CD4-positive, alpha-beta T cell treated with Interferon alpha-2 for 1 hour (primary cell): Measurements from ENCODE around the gene NUMBL.
"Not testable (repeated sequence)": the region's sequence is repeated elsewhere in the genome, so short reads cannot be mapped to it uniquely, and the experiment has no call there.

Experiments
- DNase-seq, 2 donors: peaks; one replicate each; pipeline ENCODE4 v3.0.0-alpha.2; 2020 to 2022

The NUMBL gene

DNA sequence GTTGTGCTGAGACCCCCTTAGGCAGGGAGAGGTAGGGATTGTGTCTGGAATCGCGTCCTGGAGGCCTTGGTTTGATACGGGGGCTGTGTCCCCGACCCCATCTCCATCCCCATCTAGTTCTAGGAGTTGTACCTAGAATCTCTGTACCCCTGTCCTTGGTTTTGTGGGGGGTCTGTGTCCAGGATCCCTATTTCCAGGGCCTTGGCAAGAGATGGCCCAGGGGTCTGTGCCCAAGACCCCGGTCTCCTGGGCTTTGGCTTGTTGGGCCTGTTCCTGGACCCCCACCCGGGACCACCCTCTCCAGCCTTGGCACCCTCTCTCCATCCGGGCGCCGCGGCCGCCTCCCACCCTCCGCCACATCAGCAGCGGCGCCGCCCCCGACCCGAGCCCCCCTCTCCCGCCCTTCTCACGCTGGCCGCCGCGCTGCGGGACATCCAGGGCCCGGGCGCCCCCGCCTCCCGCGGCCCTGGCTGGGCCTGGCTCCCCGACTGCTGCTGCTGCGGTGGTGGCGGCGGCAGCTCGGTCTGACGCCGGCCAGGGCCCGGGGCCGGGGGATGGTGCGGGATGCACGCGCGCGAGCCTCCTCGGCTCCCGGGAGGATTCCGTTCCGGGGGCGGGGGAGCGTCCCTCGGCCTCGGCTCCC, at the start of gene NUMBL:
Gene NUMBL (minus strand): TSS at position 602 of the 643 bp plus-strand sequence. CDS start 168 bp downstream, at position 434.
- no peak for DNase-seq

GRCh38 chr19:40739030-40739839, 48.8 kb upstream of the NUMBL start:
- DNase-seq, result no peak

- DNase-seq, result no peak
Measured at GRCh38 chr19:40737102-40737644, 46.7 kb upstream of the NUMBL start.

GRCh38 chr19:40736661-40737060, 46.2 kb upstream of the NUMBL start:
- DNase-seq, result no peak

DNA sequence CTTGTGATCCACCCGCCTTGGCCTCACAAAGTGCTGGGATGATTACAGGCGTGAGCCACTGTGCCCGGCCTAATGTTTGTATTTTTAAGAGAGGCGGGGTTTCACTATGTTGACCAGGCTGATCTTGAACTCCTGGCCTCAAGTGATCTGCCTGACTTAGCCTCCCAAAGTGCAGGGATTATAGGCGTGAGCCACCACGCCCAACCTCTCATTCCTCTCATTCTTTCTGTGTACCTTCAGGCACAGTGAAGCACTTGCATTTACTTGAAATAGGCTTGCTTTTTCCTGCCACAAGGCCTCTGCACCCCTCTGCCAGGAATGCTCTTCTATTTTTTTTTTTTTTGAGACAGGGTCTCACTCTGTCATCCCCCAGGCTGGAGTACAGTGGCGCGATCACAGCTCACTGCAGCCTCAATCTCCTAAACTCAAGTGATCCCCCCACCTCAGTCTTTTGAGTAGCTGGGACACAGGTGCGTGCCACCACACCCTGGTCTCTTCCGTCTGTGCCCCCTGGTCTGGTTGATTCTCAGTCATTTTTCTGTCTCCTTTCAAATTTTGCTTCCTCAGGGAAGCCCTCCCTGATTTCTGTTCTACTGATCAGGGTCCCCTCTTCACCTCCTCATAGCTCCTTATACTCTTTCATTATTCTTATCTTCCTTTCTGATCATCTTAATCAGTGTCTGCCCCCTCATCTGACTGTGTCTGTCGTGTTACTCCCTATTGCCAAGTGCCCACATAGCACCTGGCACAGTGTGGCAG, 44.7 kb upstream of the NUMBL start:
- DNase-seq, result no peak

DNA sequence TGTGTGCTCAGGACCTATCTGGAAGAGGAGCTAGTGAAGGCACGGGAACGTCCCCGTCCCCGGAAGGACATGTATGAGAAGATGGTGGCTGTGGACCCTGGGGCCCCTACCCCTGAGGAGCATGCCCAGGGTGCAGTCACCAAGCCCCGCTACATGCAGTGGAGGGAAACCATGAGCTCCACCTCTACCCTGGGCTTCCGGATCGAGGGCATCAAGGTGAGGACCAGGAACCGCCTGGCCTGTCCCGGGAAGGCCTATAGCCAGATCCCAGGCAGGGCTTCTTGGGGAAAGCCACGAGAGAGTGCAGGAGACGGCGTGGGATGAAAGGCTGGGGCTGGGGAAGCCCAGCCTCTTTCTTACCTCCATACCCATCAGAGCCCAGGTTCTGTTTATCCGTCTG, 42.7 kb upstream of the NUMBL start:
- DNase-seq, result no peak

- not testable (repeated sequence) for DNase-seq
Measured at GRCh38 chr19:40732304-40732703, 41.9 kb upstream of the NUMBL start.

DNA sequence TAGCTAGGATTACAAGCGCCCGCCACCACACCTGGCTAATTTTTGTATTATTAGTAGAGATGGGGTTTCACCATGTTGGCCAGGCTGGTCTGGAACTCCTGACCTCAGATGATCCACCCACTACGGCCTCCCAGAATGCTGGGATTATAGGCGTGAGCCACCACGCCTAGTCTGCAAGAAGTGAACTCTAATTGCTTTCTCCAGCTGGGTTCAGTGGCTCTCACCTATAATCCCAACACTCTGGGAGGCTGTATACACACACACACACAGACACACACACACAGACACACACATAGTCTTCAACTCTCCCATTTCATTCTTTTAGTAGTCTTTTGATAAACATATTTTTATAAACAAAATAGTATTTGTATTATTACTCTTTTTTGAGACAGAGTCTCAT, 39.6 kb upstream of the NUMBL start:
- not testable (repeated sequence) for DNase-seq

DNA sequence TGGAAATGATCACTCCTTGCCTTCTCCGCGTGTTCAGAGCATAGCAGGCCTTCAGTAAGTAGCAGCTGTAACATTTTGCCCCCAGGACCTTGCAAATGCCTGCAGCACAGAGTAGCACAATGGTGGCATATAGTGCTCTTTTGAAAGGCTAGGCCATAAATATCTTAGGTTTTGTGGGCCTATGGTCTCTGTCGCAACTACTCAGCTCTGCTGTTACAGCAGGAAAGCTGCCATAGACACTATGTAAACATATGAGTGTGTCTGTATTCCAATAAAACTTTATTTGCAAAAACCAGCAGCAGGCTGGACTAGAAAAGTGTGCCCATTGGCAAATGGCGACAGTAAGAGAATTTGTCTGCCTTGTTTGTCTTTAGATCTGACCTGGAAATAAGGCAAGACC, 35.8 kb upstream of the NUMBL start:
- no peak for DNase-seq

- DNase-seq, result no peak
Measured at GRCh38 chr19:40724855-40725254, 34.4 kb upstream of the NUMBL start.

- no peak for DNase-seq
Measured at GRCh38 chr19:40724315-40724714, 33.9 kb upstream of the NUMBL start.

DNA sequence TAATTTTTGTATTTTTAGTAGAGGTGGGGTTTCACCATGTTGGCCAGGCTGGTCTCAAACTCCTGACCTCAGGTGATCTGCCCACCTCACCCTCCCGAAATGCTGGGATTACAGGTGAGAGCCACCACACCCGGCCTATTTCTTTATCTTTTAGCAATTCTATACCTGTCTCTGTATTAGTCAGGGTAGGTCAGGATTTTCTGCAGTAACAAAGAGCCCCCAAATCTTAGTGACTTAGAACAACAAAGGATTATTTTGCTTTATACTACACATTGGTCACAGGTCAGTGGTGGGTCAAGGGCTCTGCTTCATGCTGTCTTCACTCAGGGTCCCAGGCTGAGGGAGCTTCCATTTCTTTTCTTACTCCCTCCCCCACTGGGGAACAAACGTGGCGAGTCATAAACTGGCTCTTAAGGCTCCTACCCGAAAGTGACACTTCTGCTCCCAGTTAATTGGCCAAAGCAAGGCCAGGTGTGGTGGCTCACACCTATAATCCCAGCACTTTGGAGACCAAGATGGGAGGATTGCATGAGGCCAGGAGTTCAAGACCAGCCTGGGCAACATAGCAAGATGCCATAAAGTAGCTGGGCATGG, 33.3 kb upstream of the NUMBL start:
- no peak for DNase-seq

DNA sequence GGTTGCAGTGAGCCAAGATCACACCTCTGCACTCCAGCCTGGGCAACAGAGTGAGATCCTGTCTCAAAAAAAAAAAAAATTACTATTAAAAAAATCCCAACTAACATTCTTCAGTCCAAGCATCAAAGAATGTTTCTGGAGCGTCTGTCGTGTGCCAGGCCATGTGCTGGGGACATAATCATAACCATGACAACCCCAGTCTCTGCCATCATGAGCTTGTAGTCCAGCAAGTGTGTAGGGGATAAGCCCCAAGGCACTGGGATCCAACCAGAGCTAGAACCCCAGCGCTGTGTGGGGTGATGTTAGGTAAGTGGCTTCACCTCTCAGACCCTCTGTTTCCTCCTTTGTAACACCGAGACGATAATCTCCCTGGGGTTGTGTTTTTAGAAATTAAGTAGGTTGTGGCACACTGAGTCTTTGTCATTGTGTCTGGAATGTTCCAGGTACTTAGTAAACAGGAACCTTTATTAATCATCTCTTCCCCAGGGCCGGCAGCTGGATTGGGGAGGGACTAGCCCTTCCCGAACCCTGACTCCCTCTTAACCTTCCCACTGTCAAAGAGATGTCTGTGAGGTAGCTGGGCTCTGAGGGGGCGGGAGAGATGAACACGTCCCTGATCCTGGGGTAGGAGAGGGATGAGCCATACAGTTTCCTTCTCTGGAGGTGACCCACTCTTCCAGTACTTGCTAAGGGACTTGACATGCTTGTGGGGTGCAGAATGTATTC, 31.6 kb upstream of the NUMBL start:
- no peak for DNase-seq

DNA sequence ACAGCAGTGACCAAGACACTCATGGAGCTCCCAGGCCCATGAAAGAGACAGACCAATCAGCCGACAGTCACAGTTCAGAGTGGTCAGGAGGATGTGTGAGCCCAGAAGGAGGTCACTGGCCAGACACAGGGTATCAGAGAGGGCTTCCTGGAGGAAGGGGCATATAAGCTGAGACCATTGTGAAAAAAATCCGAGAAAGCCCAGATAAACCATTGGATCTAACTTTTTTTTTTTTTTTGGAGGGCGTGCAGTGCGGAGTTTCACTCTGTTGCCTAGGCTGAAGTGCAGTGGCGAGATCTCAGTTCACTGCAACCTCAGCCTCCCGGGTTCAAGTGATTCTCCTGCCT, 30.7 kb upstream of the NUMBL start:
- no peak for DNase-seq

DNA sequence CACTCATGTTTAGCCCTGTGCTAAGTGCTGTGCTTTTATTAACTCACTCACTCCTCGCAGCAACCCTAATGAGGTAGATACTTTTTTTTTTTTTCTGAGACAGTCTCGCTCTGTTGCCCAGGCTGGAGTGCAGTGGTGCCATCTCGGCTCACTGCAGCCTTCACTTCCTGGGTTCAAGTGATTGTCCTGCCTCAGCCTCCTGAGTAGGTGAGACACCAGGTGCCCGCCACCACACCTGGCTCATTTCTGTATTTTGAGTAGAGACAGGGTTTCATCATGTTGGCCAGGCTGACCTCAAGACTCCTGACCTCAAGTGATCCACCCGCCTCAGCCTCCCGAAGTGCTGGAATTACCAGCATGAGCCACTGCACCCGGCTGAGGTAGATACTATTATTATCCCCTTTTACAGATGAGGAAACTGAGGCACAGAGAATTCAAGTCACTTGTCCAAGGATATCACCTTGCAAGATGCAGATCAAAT, 29.0 kb upstream of the NUMBL start:
- no peak for DNase-seq

DNA sequence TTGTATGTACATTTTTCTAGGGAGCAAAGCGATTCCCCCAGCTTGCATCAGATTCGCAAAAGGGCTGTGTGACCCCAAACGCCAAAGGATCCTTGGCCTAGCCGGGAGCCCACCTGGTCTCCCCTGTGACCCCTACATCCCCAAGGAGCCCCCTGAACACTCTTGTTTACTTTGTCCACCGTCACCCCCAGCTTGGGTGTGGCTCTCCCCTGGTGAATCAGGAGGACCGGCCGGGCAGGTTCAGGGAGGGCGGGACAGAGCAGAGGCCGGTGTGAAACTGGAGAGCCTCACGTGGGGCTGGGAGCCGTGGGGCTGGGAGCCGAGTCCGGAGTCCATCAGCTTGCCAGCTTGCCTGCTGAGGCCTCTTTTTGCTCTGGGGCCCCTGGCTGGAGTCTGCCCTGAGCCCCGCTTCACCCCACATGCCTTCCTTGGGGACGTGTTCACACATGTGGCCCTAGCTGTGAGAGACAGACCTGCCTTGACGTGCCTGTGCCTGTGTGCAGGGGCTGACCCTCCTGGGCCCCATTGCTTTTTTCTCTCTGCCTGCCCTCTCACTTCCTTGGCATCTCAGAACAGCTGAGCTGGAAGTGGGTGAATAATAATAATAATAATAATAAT, 28.4 kb upstream of the NUMBL start:
- DNase-seq, result peak in 1 of 2 donors; percentile 7

GRCh38 chr19:40717880-40718773, 27.7 kb upstream of the NUMBL start:
- DNase-seq, result no peak

DNA sequence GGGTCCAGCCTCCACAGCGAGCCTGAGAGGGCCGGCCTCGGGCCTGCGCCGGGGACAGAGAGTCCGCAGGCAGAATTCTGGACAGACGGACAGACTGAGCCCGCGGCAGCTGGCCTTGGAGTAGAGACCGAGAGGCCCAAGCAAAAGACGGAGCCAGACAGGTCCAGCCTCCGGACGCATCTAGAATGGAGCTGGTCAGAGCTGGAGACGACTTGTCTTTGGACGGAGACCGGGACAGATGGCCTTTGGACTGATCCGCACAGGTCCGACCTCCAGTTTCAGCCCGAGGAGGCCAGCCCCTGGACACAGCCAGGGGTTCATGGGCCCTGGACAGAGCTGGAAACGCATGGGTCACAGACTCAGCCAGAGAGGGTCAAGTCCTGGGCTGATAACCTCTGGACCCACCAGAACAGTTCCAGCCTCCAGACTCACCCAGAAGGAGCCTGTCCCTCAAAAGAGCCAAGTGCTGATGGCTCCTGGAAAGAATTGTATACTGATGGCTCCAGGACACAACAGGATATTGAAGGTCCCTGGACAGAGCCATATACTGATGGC, 27.0 kb upstream of the NUMBL start:
- DNase-seq, result no peak

- peak; percentile 98 to 99 for DNase-seq
Measured at GRCh38 chr19:40716482-40717324, 26.3 kb upstream of the NUMBL start, which contains the start of the genes COQ8B and ITPKC. Gene COQ8B, minus strand, starts transcription at chr19:40716886. Its CDS starts 2,254 bp downstream, at chr19:40714632. Gene ITPKC, plus strand, starts transcription at chr19:40717112. Its CDS starts 24 bp downstream, at chr19:40717136.
